ENCODE data around the gene COLEC12.
"Not testable (repeated sequence)": the region's sequence is repeated elsewhere in the genome, so short reads cannot be mapped to it uniquely, and the experiment has no call there.

Gene COLEC12

DNA sequence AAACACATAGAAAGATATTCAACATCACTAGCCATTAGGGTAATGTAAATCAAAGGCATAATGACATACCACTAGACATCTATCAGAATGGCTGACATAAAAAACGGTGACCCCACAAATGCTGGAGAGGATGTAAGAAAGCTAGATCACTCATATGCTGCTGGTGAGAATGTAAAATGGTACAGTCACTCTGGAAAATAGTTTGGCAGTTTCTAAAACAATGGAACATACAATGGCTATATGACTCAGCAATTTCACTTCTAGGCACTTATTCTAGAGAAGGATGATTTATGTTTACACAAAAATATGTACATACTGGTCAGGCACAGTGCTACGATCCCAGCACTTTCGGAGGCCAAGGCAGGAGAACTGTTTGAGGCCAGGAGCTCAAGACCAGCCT lies 87.3 kb downstream of the COLEC12 start:
- no peak for DNase-seq (ENCODE audit: low read depth)

DNA sequence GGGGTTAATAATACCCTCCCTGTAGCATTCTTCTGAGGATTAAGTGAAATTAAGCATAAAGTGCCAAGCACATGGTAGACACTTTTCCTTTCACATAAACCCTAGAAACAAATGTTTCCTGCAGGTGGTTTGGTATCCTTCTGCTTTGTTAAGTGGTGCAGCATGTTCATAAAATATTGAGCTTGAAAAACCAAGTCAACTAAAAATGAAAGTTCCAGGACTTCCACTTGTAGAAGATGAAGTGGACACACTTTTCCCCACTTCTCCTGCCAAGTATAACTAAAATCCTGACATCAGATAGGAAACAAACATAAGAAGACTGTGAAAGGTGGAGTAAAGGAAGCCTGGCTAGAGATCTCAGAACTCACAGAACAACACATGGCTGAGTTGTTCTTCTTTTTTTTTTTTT lies 90.5 kb downstream of the COLEC12 start:
- no peak for DNase-seq (ENCODE audit: low read depth)

DNA sequence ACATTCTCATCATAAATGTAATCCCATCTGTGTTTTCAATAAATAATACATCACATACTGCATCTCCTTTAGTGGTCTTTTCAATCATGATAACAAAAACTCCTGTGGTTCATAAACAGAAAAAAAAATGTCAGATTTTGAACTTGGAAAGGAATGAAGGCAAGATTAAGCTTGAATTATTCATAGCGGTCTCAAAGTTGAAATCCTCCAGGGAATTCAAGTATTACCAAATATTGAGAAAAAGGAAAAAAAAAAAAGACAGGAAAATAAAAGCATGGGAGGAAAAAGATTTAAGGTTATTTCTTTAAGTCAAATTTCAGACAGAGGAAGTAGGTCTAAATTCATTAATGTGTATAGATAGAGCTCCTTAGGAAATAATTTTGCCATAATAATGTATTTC lies 92.1 kb downstream of the COLEC12 start:
- DNase-seq (ENCODE audit: low read depth) = no peak

DNA sequence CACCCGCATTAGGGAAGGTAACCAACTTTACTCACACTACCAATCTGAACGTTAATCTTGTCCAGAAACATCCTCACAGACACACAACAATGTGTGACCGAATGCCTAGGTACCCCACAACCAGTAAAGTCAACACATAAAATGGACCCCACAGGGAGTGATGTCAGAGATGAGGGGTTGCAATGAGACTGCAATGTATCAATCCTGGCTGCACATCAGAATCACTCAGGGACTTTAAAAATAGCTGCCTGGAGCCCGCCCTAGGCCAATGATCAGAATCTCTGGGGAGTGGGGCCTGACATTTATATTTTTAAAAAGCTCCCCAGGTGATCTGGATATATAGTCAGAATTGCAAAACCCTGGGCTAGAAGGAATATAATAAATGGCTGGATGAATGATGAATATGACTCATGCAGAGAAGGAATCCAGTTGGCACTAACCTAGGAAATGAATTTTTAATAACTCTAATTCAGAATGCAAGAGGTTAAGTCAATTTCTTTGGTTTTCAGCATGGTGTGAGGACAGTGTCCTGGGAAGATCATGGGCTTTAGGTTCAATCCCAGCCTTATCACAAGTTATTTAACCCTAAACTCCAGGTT lies 92.8 kb downstream of the COLEC12 start:
- no peak for DNase-seq (ENCODE audit: low read depth)

- DNase-seq (ENCODE audit: low read depth) = no peak
These were observed 93.3 kb downstream of the COLEC12 start for GRCh38 chr18:407191-407590.

DNA sequence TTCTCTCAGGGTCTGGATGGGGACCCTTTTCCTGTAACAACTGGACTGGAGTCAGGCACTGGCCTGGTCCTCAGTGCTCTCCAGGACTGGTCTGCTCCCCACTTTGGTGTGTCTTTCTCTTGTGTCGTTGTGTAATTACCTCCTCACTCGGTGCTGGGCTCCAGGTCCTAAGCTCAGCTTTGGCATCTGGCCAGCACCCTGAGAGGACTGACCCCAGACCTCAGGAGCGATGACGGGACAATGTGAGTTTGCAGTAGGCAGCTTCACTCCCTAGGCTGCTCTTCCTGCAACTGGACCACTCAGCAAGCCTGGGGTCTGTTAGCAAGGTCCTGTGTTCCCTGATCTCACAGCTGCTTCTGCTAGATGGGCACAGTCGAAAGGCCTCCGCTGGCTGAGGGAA lies 93.8 kb downstream of the COLEC12 start:
- DNase-seq (ENCODE audit: low read depth) = no peak

GRCh38 chr18:405006-405405 lies 95.5 kb downstream of the COLEC12 start:
- DNase-seq (ENCODE audit: low read depth) = not testable (repeated sequence)

- DNase-seq (ENCODE audit: low read depth) = no peak
These were observed 96.4 kb downstream of the COLEC12 start for GRCh38 chr18:404061-404636.

DNA sequence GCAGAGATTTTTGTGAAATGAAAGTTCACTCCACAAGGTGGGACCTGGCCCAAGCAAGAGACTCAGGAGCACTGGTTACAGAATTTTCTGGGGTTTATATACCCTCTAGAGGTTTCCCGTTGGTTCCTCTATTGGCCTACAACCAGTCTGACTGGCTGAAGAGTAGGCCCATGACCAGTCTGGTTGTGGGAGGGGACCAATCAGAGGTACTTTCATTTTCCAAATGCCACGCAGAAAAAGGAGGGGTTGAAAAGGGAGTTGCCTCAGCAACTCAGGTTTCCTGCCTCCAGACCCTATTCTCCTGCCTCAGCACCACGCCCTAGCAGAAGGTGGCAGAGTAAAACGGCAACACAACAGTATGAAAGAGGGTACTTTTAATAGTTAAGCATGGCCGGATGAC lies 98.4 kb downstream of the COLEC12 start:
- DNase-seq (ENCODE audit: low read depth) = no peak

DNA sequence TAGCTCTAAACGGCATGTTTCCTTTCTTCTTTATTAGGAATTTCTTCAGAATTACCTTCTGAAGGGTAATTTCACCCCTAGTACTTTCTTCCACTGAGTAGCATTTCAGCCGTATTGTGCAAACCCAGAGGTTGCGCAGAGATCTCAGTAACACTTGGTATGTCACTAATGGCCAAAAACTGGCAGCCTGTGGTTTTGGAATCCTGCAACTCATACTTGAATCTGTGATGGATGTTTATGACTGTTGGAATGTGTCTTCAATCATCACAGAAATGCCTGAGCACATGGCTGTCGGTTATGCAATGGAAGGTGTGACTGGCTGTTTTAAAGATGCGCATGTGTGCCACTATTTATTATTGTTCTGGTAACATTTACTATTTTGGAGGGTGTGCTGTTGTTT lies 100.0 kb downstream of the COLEC12 start:
- DNase-seq (ENCODE audit: low read depth) = peak; percentile 71

DNA sequence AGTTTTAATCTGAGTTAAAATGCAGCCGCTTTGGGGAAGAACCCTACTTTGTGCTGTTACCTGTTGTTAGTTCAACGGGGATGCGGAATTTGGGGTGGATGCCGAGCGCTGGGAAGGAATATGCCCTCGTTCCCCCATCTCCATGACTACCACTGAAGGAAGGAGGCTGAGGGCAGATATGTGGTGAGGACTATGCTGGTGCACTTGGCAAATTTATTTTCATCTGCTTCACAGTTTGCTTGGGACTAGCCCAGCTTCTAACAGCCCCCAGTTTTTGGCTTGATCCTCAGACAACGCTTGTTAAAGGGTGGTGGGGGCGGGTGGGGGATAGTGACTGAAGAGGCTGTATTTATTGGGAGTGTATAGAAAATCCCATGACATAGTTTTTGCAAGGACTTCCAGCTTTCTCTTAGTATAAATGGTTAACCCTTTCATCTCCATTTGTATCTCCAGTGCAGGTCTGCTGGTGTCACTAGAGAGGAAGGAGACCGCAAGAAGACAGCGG lies 100.8 kb downstream of the COLEC12 start:
- no peak for DNase-seq (ENCODE audit: low read depth)

GRCh38 chr18:398935-399630 lies 101.4 kb downstream of the COLEC12 start:
- DNase-seq (ENCODE audit: low read depth) = no peak

DNA sequence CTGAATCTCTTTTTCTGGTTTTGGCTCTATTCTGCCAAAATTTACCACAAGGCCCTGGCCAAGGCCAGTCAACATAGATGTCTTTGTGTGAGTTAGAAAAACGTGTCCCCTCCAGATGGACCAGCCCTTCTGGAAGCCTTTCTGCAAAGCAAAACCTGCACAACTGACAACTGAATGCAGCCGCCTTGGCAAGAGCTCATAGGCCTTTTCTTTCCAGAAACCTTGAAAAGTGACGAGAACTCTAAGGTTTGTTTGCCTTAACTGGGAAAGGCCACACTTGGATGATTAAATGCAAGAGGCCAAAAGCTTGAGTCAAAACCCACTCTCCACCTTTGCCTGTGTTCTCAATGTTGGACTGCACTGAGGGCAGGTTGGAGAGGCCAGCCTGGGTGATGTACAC lies 103.9 kb downstream of the COLEC12 start:
- DNase-seq (ENCODE audit: low read depth) = no peak

GRCh38 chr18:396251-396555 lies 104.3 kb downstream of the COLEC12 start:
- no peak for DNase-seq (ENCODE audit: low read depth)

- DNase-seq (ENCODE audit: low read depth) = peak; percentile 72
These were observed 104.8 kb downstream of the COLEC12 start for GRCh38 chr18:395456-396250.

- DNase-seq (ENCODE audit: low read depth) = peak; percentile 82
These were observed 105.5 kb downstream of the COLEC12 start for GRCh38 chr18:394987-395362.

DNA sequence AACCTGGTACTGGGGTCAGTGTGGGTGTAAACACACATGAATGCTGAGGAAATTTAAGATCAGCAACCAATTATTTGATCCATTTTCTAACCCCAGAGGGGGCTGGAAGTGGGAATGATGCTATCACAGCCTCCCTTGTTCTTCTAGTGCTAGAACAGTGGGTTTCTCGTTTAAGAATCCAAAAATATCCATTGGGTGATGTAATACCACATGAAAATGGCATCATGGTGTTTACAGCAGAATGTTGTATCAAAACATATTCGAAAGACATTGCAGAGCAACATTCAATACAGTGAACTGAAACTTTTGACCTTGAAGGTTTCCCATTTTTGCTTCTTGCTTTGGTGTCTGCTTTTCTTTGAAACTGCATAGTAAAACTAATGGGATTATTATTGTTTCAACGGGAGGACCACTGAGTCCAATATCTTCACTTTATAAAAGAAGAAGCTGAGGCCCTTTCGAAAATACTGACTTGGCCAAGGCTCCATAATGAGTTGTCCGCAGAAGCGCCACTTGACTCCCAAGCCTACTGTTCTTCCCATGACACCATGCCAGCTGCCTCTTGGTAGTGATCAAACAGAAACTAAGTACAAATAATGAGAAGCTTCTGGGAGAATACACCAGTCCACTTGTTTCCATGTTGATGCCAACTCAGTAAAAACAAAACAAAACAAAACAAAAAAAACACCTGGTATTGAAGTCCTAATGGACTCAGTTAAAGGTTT lies 106.1 kb downstream of the COLEC12 start:
- DNase-seq (ENCODE audit: low read depth) = no peak

GRCh38 chr18:393574-393957 lies 106.9 kb downstream of the COLEC12 start:
- no peak for DNase-seq (ENCODE audit: low read depth)

DNA sequence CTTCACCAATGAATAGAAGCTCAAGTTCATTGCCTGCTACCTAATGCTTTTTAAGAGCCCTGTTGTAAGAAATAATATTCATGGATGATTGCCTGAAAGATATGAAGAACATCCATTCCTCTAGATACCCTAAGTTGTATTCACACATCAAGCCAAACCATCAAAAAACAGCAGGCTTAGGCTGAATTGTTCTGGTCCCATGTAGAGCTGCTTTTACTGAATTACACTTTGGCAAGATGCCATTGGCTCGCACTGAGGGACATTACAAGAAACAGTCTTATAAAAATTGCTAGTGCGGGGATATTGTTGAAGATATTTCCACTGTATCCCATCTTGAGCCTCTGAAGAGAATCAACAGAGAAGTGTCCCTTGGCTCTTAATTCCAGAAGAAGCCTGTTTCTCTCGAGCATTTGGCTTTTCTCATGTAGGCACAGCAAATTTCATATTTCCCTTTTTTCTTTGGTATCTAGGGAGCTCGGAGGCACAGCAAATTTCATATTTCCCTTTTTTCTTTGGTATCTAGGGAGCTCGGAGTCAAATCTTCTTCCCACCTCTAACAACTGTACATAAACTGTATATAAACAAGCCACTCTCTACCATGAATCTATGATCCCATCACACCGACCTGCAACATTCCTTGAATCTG lies 107.5 kb downstream of the COLEC12 start:
- no peak for DNase-seq (ENCODE audit: low read depth)

GRCh38 chr18:390741-391478 lies 109.6 kb downstream of the COLEC12 start:
- DNase-seq (ENCODE audit: low read depth) = no peak
